ENCODE data around the gene SLX1A.
"Not testable (repeated sequence)": the region's sequence is repeated elsewhere in the genome, so short reads cannot be mapped to it uniquely, and the experiment has no call there.

The SLX1A gene

DNA sequence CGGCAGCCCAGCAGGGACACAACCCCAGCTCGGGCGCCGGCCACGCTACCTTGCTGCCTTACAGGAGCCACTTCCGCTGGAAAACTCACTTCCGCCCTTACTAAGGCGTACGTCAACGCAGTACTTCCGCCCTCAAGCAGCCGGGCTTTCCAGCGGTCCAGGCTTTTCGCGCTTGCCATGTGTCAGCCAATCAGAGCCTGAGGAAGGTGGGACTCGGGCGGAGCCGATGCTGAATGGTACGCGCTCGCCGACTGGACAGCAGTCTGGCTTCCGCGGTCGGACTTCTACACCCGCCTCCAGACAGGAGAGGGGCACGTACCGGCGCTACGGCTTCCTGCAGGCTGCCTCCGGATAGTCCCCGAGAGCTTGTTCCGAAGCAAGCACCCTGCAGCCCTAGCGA lies at the start of gene SLX1A, which contains the start of gene BOLA2B:
Gene SLX1A, plus strand, starts transcription at position 261 of the 400 bp plus-strand sequence. CDS start 210 bp downstream, outside the sequence.
Gene BOLA2B, minus strand, starts transcription at position 52 of the 400 bp plus-strand sequence. CDS start 71 bp downstream, outside the sequence.
- DNase-seq (ENCODE audit: low read depth in 2 of 2, low spot score in 1 of 2), result not testable (repeated sequence)

DNA sequence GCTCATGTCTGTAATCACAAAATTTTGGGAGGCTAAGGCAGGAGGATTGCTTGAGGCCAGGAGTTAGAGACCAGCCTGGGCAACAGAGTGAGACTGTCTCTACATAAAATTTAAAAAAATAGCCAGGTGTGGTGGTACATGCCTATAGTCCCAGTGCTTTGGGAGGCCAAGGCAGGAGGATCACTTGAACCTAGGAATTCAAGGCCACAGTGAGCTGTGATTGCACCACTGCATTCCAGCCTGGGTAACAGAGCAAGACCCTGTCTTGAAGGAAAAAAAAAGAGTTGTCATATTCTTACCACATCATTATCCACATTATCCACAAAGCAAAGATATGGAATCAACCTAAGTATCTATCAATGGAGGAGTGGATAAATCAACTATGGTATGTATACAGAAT lies 49.7 kb upstream of the SLX1A start:
- no peak for DNase-seq (ENCODE audit: low read depth in 2 of 2, low spot score in 1 of 2)

DNA sequence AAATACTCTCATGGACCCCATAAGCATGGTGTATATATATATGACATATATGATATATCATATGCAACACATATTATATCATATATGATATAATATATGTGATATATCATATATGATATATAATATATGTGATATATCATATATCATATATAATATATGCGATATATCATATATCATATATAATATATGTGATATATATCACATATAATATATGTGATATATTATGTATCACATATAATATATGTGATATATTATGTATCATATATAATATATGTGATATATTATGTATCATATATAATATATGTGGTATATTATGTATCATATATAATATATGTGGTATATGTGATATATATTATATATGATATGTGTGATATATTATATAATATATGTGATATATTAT lies 48.8 kb upstream of the SLX1A start:
- DNase-seq (ENCODE audit: low read depth in 2 of 2, low spot score in 1 of 2), result no peak

DNA sequence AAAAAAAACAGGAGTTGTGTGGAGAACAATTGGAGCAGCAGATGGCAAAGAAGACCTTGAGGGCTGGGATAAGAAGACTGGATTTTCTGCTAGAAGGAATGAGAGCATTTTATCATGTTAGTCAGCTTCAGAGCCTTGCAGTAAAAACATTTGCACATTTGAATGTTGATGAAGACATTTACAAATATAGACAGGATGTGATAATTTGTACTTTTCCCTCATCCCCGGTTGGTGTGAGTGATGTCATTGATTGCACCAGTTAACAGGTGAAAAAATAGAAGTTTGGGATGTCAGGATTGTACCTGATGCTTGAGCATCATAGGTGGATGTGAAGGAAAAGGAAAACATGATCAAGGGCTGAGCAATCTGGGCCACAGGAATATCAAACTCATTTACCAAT lies 48.0 kb upstream of the SLX1A start:
- no peak for DNase-seq (ENCODE audit: low read depth in 2 of 2, low spot score in 1 of 2)

DNA sequence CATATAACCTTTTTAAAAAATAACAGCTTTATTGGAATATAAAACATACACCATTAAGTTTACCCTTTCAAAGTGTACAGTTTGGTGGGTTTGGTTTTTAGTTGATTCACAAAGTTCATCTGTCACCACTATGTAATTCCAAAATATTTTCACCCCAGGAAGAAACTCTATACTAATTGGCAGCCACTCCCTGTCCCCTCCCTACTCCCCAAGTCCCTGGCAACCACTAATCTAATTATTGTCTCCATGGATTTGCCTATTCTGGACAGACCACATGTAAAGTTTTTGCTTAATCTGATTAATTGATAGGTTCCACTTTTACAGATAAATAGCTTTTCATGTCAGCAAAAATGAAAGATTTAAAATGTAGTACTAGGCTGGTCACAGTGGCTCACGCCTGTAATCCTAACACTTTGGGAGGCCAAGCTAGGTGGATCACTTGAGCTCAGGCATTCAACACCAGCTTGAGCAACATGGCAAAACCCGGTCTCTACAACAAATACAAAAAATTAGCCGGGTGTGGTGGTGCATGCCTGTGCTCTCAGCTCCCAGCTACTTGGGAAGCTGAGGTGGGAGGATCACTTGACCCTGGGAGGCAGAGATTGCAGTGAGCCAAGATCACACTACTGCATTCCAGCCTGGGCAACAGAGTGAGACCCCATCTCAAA lies 45.7 kb upstream of the SLX1A start:
- no peak for DNase-seq (ENCODE audit: low read depth in 2 of 2, low spot score in 1 of 2)

DNA sequence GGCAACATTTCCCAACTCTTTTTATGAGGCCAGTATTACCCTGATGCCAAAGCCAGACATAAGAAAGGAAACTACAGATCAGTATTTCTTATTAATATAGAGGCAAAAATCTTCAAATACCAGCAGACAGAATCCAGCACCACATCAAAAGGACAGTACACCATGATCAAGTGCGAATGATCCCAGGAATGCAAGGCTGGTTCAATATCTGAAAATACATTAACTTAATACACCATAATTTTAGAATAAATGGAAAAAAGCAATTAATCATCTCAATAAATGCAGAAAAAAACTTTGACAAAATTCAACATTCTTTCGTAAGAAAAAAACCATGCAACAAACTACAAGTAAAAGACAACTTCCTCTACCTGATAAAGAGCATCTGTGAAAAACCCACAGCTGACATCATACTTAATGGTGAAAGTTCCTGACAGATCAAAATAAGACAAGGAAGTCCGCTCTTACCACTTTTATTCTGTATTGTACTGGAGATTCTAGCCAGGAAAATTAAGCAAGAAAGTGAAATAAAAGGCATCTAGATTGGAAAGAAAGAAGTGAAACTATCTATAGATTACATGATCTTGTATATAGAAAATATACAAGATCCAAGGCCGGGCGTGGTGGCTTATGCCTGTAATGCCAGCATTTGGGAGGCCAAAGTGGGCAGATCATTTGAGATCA lies 44.3 kb upstream of the SLX1A start:
- DNase-seq (ENCODE audit: low read depth in 2 of 2, low spot score in 1 of 2), result no peak

DNA sequence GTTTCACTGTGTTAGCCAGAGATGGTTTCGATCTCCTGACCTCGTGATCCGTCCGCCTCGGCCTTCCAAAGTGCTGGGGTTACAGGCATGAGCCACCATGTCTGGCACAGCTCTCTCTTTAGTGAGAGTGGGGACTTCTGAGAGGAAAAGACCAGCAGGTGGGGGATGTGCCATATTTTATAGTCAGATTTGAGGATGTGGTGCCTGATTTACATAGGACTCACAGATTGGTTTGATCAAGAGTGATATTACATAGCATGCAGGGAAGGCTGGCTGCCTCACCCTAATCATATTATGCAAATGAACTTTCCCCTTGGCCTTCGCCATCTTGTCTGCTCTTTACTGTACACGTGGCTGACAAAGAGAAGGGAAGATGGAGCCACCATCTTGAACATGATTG lies 42.6 kb upstream of the SLX1A start:
- DNase-seq (ENCODE audit: low read depth in 2 of 2, low spot score in 1 of 2), result no peak

DNA sequence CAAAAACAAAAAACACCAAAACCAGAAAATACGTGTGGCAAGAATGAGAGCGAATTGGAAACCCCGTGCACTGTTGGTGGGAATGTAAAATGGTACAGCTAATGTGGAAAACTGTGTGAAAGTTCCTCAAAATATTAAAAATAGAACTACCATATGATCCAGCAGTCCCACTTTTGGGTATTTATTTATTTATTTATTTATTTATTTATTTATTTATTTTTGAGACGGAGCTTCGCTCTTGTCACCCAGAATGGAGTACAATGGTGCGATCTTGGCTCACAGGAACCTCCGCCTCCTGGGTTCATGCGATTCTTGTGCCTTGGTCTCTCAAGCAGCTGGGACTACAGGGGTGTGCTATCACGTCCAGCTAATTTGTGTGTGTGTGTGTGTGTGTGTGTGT lies 41.2 kb upstream of the SLX1A start:
- no peak for DNase-seq (ENCODE audit: low read depth in 2 of 2, low spot score in 1 of 2)

DNA sequence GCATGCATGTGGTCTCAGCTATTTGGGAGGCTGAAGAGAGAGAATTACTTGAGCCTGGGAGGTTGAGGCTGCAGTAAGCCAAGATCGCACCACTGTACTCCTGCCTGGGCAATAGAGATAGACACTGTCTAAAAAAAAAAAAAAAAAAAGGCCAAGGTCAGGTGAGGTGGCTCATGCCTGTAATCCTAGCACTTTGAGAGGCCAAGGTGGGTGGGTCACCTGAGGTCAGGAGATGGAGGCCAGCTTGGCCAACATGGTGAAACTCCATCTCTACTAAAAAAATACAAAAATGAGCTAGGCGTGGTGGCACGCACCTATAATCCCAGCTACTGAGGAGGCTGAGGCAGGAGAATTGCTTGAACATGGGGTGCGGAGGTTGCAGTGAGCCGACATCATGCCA lies 38.5 kb upstream of the SLX1A start:
- no peak for DNase-seq (ENCODE audit: low read depth in 2 of 2, low spot score in 1 of 2)

DNA sequence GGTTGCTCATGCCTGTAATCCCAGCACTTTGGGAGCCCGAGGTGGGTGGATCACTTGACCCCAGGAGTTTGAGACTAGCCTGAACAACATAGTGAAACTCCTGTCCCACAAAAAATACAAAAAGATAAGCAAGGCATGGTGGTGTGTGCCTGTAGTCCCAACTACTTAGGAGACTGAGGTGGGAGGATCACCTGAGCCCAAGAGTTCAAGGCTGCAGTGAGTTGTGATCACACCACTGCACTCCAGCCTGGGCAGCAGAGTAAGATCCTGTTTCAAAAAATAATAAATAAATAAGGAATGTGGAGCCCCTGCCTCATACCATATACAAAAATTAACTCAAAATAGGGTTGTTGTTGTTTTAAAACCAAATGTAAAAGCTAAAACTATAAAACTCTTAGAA lies 36.5 kb upstream of the SLX1A start:
- no peak for DNase-seq (ENCODE audit: low read depth in 2 of 2, low spot score in 1 of 2)

DNA sequence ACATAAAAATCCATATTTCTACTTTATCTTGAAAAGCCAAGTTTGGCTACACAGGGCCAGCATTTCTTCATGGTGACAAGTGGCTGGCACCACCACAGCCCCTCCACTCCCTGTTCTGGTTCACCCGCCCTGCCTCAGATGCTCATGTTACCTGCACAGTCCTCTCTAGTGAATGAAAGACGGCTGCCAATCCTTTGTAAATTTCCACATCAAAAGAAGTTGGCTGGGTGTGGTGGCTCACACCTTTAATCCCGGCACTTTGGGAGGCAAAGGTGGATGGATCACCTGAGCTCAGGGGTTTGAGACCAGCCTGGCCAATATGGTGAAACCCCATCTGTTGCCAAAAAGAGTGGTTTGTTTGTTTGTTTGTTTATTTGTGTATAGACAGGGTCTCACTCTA lies 30.1 kb upstream of the SLX1A start:
- no peak for DNase-seq (ENCODE audit: low read depth in 2 of 2, low spot score in 1 of 2)

DNA sequence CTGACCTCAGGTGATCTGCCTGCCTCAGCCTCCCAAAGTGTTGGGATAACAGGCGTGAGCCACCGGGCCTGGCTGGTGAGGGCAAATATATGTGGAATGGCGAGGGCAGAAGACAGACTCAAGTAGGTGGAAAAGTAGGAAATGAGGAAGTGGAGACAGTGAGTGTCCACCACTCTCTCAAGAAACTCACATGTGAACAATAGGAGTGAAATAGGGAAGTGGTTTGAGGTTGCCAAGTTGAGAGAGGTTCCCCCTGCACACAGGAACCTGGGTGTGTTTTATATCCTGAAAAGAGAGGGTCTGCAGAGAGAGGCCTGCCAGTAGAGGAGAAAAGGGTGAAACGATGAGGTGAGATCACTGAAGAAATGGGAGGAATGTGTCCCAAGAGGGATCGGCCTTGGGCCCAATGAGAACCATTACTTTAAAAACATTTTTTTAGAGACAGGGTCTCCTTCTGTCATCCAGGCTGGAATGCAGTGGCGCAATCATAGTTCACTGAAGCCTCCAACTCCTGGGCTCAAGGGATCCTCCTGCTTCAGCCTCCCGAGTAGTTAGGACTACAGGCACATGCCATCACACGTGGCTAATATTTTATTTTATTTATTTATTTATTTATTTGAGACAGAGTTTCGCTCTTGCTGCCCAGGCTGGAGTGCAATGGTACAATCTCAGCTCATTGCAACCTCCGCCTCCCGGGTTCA lies 27.3 kb upstream of the SLX1A start:
- no peak for DNase-seq (ENCODE audit: low read depth in 2 of 2, low spot score in 1 of 2)

DNA sequence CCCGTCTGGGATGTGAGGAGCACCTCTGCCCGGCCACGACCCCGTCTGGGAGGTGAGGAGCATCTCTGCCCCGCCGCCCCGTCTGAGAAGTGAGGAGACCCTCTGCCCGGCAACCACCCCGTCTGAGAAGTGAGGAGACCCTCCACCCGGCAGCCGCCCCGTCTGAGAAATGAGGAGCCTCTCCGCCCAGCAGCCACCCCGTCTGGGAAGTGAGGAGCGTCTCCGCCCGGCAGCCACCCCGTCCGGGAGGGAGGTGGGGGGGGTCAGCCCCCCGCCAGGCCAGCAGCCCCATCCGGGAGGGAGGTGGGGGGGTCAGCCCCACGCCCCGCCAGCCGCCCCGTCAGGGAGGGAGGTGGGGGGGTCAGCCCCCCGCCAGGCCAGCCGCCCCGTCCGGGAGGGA lies 24.9 kb upstream of the SLX1A start:
- DNase-seq (ENCODE audit: low read depth in 2 of 2, low spot score in 1 of 2), result not testable (repeated sequence)

DNA sequence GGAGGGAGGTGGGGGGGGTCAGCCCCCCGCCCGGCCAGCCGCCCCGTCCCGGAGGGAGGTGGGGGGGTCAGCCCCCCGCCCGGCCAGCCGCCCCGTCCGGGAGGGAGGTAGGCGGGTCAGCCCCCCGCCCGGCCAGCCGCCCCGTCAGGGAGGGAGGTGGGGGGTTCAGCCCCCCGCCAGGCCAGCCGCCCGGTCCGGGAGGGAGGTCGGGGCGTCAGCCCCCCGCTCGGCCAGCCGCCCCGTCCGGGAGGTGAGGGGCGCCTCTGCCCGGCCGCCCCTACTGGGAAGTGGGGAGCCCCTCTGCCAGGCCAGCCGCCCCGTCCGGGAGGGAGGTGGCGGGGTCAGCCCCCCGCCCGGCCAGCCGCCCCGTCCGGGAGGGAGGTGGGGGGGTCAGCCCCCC lies 24.3 kb upstream of the SLX1A start:
- not testable (repeated sequence) for DNase-seq (ENCODE audit: low read depth in 2 of 2, low spot score in 1 of 2)

DNA sequence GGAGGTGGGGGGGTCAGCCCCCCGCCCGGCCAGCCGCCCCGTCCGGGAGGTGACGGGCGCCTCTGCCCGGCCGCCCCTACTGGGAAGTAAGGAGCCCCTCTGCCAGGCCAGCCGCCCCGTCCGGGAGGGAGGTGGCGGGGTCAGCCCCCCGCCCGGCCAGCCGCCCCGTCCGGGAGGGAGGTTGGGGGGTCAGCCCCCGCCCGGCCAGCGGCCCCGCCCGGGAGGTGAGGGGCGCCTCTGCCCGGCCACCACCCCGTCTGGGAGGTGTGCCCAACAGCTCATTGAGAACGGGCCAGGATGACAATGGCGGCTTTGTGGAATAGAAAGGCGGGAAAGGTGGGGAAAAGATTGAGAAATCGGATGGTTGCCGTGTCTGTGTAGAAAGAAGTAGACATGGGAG lies 23.5 kb upstream of the SLX1A start:
- DNase-seq (ENCODE audit: low read depth in 2 of 2, low spot score in 1 of 2), result not testable (repeated sequence)

DNA sequence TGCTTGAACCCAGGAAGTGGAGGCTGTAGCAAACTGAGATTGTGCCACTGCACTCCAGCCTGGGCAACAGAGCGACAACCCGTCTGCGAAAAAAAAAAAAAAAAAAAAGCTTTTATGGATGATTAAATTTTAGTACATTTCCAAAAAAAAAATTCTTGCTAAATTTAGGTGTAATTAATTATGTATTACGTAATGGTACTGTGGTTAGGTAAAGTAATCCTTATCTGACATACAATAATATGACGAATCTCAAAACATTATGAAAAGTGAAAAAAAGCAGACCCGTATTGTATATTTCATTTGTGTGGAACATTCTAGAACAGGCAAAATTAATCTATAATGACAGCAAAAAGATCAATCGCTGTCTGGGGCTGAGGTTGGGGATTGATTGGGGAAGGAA lies 20.6 kb upstream of the SLX1A start:
- DNase-seq (ENCODE audit: low read depth in 2 of 2, low spot score in 1 of 2), result no peak

DNA sequence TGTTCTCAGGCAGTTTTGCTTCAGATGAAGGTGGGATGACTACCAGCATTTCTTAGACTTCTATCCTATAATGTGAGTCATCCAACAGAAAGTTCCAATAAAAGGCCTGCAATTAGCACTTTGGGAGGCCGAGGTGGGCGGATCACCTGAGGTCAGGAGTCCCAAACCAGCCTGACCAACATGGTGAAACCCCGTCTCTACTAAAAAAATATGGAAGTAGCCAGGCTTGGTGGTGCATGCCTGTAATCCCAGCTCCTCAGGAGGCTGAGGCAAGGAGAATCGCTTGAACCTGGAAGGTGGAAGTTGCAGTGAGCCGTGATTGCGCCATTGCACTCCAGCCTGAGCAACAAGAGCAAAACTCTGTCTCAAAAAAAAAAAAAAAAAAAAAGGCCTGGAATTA lies 16.8 kb upstream of the SLX1A start:
- DNase-seq (ENCODE audit: low read depth in 2 of 2, low spot score in 1 of 2), result not testable (repeated sequence)

DNA sequence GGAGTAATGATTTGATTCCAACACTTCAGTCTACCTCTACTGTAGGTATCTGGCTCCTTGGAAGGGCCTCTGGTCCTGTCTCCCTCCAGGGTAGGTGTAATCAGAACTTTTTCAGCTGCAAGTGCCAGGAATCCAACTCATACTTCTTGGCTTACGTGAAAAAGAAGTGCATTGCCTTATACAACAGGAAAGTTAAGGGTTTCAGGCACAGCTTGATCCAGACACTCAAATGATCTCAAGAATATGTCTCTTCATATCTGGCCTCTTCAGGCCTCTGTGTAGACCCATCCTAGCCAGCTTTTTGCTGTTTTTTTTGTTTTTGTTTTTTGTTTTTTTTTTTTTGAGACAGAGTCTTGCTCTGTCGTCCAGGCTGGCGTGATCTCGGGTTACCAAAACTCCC lies 14.5 kb upstream of the SLX1A start:
- no peak for DNase-seq (ENCODE audit: low read depth in 2 of 2, low spot score in 1 of 2)

DNA sequence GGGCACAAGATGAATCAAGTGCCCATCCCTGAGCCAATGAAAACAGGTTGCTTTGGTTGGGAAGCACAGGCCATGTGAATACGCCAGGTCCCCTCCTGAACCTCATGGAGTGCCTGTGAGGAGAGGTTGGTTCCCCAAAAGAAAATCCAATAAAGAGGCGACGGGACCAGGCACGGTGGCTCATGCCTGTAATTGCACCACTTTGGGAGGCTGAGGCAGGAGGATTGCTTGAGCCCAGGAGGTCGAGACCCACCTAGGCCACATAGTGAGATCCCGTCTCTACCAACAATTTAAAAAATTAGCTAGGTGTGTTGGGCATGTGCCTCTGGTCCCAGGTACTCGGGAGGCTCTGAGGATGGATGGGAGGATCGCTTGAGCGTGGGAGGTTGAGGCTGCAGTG lies 13.7 kb upstream of the SLX1A start:
- no peak for DNase-seq (ENCODE audit: low read depth in 2 of 2, low spot score in 1 of 2)

DNA sequence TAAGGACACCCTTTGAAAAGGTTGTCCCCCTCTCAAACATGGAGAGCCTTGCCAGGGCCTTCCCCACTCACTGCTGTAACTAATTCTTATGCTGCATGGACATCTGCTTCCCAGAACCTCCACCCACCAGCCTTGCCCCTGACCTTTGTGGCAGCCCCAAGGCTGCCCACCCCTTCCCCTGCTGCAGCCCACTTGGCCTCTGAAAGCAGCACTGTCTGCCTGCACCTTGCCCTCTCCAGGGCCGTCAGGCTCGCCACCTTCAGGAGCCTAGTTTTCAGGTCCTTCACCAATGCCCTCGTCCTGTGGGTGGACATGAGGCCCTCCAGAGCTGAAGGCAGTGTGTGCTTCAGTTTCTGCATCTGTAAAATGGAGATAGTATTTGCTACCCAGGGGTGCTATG lies 12.9 kb upstream of the SLX1A start:
- DNase-seq (ENCODE audit: low read depth in 2 of 2, low spot score in 1 of 2), result no peak

DNA sequence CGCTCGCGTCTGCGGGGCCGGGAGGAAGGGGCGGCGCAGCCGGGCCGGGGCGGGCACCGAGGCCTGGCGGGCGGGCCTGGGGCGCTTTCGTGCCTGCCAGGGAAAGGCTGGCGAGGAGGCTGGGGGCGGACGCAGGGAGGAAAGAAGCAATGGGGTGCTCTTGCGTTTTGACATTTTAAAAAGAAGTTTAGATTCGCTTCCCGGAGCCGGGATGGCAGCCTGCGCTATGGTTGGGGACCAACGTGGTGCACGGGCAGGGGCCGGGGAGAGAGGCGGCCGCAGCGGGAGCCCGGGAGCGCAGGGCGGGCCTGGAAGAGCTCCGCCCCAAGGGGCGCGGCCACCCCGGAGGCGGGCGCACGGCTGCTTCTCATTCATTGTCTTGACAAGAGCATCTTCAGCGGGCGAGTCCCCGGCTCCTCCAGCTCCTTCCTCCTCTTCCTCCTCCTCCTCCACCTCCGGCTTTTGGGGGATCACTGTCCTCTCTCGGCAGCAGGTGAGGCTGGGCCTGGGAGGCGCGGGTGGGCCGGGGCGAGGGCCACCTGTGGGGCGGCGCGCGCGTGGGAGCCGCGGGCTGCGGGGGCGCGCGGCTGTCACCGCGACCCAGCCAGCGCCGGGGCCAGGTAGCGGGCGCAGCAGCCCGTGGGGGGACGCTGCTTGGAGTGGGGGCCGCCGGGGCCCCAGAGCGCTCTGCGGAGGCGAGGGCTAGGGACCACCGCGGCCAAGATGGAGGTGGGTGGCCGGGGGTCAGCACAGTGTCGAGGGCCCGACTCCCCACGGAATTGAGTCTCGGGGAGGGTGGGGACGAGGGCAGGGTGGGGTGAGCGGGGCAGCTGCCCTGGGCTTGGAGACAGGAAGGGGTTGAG lies 10.2 kb upstream of the SLX1A start, which contains the start of gene CORO1A:
Gene CORO1A, plus strand, starts transcription at position 370 of the 863 bp plus-strand sequence. CDS start 1,608 bp downstream, outside the sequence.
- DNase-seq (ENCODE audit: low read depth in 2 of 2, low spot score in 1 of 2), result peak; percentile 63 to 68
